Measurements from ENCODE around the gene MPRIP.
"Not testable (repeated sequence)": the region's sequence is repeated elsewhere in the genome, so short reads cannot be mapped to it uniquely, and the experiment has no call there.

Gene MPRIP

DNA sequence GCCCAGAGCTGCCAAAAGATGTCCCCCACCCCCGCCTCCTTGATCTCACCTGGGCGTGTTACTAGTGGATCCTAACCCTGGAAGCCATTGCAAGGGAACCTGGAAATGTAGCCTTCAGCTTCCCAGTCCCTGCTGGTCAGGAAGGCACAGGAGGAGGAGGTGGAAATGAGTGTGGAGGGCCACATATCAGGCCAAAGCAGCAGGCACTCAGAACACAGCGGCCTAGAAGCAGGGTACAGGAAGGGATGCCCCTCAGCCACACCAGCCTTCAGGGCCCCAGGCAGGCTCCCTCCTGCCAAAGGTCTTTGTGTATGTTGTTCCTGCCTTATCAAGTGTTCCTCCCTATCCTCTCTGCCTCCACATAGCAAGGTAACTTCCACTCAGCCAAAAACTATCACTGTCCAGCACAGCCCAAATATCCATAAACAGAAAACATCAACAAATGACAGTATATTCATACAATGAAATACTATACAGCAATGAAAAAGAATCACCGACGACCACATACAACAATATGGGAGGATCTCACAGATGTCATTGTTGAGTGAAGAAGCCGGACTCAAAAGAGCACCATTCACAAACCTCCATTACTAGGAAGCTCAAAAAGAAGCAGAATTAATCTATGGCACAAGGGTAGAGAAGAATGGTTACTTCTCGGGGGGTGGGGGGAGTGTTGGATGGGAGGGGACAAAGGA lies 42.2 kb upstream of the MPRIP start:
- no peaks in the 10 kb centered on the region for H3K79me1 ChIP-seq (ENCODE audit: low read length)
- H3K18ac ChIP-seq (ENCODE audit: low read length): no peak overlapping the region
- no peak overlapping the region for H3K4me2 ChIP-seq (ENCODE audit: low read length)
- no peak overlapping the region for H4K8ac ChIP-seq (ENCODE audit: low read depth, low read length)
- H3K27ac ChIP-seq (ENCODE audit: low read depth, low read length): no peak overlapping the region
- H2AK5ac ChIP-seq (ENCODE audit: low read length): no peak overlapping the region
- no peak overlapping the region for H4K5ac ChIP-seq (ENCODE audit: low read length)
- no peak overlapping the region for H3K23ac ChIP-seq (ENCODE audit: low read length)
- H2BK5ac ChIP-seq (ENCODE audit: low read length): no peak overlapping the region
- no peak overlapping the region for H3K56ac ChIP-seq (ENCODE audit: low read length)
- no peak overlapping the region for H3K4me3 ChIP-seq (ENCODE audit: low read length)
- H3K9ac ChIP-seq (ENCODE audit: low read length): no peak overlapping the region
- no peaks in the 10 kb centered on the region for H3K27me3 ChIP-seq (ENCODE audit: insufficient read depth, low read length, poor library complexity)
- DNase-seq: no peak
- H2BK120ac ChIP-seq (ENCODE audit: low read depth, low read length): no peak overlapping the region
- no peaks in the 10 kb centered on the region for H3K36me3 ChIP-seq (ENCODE audit: control insufficient read depth, insufficient read depth, low read length)
- no peaks in the 10 kb centered on the region for H3K79me2 ChIP-seq (ENCODE audit: control insufficient read depth, insufficient read depth, low read length)
- H2BK15ac ChIP-seq (replicated peaks; ENCODE audit: low read depth): no peak overlapping the region
- WGBS (ENCODE audit: extremely low coverage, insufficient coverage, low lambda C conversion rate): no CpG with 5 or more reads among the region's 7 CpGs
- H3K4ac ChIP-seq (ENCODE audit: low read depth, low read length): no peak overlapping the region
- H3K4me1 ChIP-seq (ENCODE audit: control insufficient read depth, low read depth, low read length): no peaks in the 10 kb centered on the region

DNA sequence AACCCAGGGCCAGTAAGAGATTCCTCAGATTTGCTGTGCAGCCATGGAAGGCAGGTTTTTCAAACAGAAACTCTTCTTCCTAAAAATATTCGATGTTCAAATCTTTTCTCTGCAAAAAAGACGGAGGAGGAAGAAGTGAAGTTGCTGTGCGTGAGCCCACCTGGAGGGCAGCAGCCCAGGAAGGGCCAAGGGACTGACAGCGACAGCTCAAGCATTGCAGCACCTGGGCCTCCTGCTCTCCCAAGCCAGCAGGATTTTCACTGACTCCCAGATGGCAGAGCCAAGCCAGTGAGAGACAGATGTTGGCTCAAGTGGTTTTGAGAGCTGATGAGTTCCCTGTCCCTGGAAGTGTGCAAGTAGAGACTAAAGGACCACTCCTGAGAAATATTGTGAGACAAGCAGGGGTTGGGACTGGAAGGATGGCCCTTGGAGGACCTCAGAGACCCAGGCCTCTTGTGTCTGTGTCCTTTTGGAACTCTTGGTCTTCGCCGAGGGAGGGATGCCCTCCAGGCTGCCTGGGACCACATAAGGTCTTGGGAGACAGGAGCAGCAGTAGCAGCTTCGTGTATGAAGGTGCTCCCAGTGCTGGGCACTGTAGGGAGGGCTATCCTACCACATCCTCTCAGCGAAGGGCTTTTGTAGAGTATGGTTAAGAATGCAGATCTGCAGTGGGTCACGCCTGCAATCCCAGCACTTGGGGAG lies 41.0 kb upstream of the MPRIP start:
- Histone ChIP-seq H3K27me3 (ENCODE audit: insufficient read depth, low read length, poor library complexity) (no peaks in the 10 kb centered on the region), H3K4me2 (ENCODE audit: low read length) (no peak overlapping the region), H2AK5ac (ENCODE audit: low read length) (no peak overlapping the region), H3K4me1 (ENCODE audit: control insufficient read depth, low read depth, low read length) (no peaks in the 10 kb centered on the region), H4K5ac (ENCODE audit: low read length) (no peak overlapping the region), H3K4me3 (ENCODE audit: low read length) (no peak overlapping the region), H3K23ac (ENCODE audit: low read length) (no peak overlapping the region), H2BK15ac (replicated peaks; ENCODE audit: low read depth) (no peak overlapping the region), H3K79me1 (ENCODE audit: low read length) (no peaks in the 10 kb centered on the region), H3K36me3 (ENCODE audit: control insufficient read depth, insufficient read depth, low read length) (no peaks in the 10 kb centered on the region), H2BK120ac (ENCODE audit: low read depth, low read length) (no peak overlapping the region), H3K18ac (ENCODE audit: low read length) (no peak overlapping the region), H3K56ac (ENCODE audit: low read length) (peak overlapping the region; percentile 40), H3K9ac (ENCODE audit: low read length) (no peak overlapping the region), H2BK5ac (ENCODE audit: low read length) (no peak overlapping the region), H3K4ac (ENCODE audit: low read depth, low read length) (no peak overlapping the region), H4K8ac (ENCODE audit: low read depth, low read length) (no peak overlapping the region), H3K27ac (ENCODE audit: low read depth, low read length) (no peak overlapping the region), H3K79me2 (ENCODE audit: control insufficient read depth, insufficient read depth, low read length) (no peaks in the 10 kb centered on the region)
- WGBS (ENCODE audit: extremely low coverage, insufficient coverage, low lambda C conversion rate): no CpG with 5 or more reads among the region's 9 CpGs
- no peak for DNase-seq

DNA sequence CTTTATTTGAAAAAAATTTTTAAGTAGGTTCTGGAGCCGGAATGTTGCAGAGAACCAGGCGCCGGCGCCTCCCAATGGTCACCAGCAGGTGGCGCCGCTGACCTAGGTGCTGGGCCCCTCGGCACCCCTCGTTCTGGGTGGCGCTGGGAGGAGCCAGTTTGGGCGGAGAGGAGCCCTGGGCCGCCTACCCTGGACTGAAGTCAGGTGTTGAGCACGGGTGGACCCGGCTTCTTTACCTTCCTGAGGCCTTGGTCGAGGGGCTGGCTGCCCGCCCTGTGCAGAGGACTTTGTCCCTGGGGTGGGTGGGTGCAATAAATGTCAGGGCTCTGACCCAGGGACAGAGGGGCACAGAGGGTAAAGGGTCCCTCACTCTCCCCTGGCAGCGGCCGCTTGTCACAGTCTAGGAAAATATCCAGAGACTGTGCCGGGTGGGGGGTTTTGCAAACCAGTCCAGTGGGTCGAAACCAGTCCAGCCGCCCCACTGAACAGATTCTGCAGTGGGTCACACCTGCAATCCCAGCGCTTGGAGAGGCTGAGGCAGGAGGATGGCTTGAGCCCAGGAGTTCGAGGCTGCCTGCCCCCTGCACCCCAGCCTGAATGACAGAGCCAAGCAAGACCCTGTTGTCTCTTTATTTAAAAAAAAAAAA lies 40.3 kb upstream of the MPRIP start:
- H3K27ac ChIP-seq (ENCODE audit: low read depth, low read length): no peak overlapping the region
- no peaks in the 10 kb centered on the region for H3K79me2 ChIP-seq (ENCODE audit: control insufficient read depth, insufficient read depth, low read length)
- H3K4me1 ChIP-seq (ENCODE audit: control insufficient read depth, low read depth, low read length): no peaks in the 10 kb centered on the region
- no peak overlapping the region for H3K4ac ChIP-seq (ENCODE audit: low read depth, low read length)
- no CpG with 5 or more reads among the region's 22 CpGs for WGBS (ENCODE audit: extremely low coverage, insufficient coverage, low lambda C conversion rate)
- H3K56ac ChIP-seq (ENCODE audit: low read length): no peak overlapping the region
- H2BK15ac ChIP-seq (replicated peaks; ENCODE audit: low read depth): no peak overlapping the region
- H3K4me3 ChIP-seq (ENCODE audit: low read length): no peak overlapping the region
- peak; percentile 74 for DNase-seq
- H3K36me3 ChIP-seq (ENCODE audit: control insufficient read depth, insufficient read depth, low read length): no peaks in the 10 kb centered on the region
- H2AK5ac ChIP-seq (ENCODE audit: low read length): no peak overlapping the region
- H3K27me3 ChIP-seq (ENCODE audit: insufficient read depth, low read length, poor library complexity): no peaks in the 10 kb centered on the region
- H3K79me1 ChIP-seq (ENCODE audit: low read length): no peaks in the 10 kb centered on the region
- no peak overlapping the region for H3K23ac ChIP-seq (ENCODE audit: low read length)
- no peak overlapping the region for H3K4me2 ChIP-seq (ENCODE audit: low read length)
- H3K18ac ChIP-seq (ENCODE audit: low read length): no peak overlapping the region
- no peak overlapping the region for H4K5ac ChIP-seq (ENCODE audit: low read length)
- no peak overlapping the region for H4K8ac ChIP-seq (ENCODE audit: low read depth, low read length)
- H3K9ac ChIP-seq (ENCODE audit: low read length): no peak overlapping the region
- H2BK120ac ChIP-seq (ENCODE audit: low read depth, low read length): no peak overlapping the region
- no peak overlapping the region for H2BK5ac ChIP-seq (ENCODE audit: low read length)

DNA sequence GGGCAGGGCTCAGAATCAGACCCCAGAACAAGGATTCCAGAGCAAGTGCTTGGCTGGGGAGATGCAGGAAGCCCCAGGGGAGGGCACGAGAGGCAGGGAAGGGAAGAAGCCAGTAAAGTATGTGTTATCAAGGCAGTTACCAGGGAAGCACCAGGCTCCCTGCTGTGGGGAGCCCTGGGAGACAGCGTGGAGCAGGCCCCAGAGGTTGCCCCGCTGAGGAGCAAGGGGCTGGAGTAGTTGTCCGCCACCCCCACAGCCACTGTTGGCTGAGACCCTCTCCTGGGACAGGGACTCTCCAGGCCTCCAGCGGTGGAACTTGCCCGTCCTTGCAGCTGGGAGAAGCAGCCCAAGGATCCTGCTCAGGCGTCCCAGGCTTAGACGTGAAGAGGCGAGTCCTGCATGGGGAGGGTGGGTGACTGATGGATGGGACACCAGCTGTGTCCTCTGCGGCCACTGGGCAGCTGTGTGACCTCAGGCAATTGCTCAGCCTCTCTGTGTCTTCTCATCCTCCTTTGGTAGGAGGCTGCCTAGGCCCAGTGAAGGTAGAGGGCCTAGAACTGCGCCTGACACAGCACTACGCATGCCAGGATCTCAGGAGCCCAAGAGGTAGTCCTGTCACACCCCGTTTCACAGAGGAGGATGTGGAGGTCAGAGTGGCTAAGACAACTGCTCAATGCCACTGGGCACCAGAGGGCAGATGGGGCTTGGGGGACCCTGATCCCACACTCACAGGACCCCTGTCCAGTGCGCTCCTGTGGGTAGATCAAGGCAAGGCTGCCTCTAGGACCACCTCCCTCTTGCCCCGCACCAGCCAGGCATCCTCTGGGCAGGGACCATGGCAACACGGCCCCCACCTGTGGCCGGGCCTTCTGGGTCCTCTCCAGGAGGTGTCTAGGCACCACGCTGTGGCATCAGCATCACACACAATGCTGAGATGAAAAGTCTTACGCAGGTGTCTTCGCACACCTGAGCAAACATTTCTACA lies 39.2 kb upstream of the MPRIP start:
- not testable (repeated sequence) for H3K9ac ChIP-seq (ENCODE audit: low read length); H4K5ac ChIP-seq (ENCODE audit: low read length); H3K56ac ChIP-seq (ENCODE audit: low read length); H3K4ac ChIP-seq (ENCODE audit: low read depth, low read length); H3K27ac ChIP-seq (ENCODE audit: low read depth, low read length); H3K4me3 ChIP-seq (ENCODE audit: low read length); H3K23ac ChIP-seq (ENCODE audit: low read length); H3K4me2 ChIP-seq (ENCODE audit: low read length); H3K18ac ChIP-seq (ENCODE audit: low read length); H2BK120ac ChIP-seq (ENCODE audit: low read depth, low read length); H2AK5ac ChIP-seq (ENCODE audit: low read length); H2BK15ac ChIP-seq (replicated peaks; ENCODE audit: low read depth); H3K4me1 ChIP-seq (ENCODE audit: control insufficient read depth, low read depth, low read length); H3K79me2 ChIP-seq (ENCODE audit: control insufficient read depth, insufficient read depth, low read length); H2BK5ac ChIP-seq (ENCODE audit: low read length); H4K8ac ChIP-seq (ENCODE audit: low read depth, low read length); H3K36me3 ChIP-seq (ENCODE audit: control insufficient read depth, insufficient read depth, low read length); H3K27me3 ChIP-seq (ENCODE audit: insufficient read depth, low read length, poor library complexity); H3K79me1 ChIP-seq (ENCODE audit: low read length)
- WGBS (ENCODE audit: extremely low coverage, insufficient coverage, low lambda C conversion rate): no CpG with 5 or more reads among the region's 20 CpGs
- DNase-seq: peak; percentile 21

DNA sequence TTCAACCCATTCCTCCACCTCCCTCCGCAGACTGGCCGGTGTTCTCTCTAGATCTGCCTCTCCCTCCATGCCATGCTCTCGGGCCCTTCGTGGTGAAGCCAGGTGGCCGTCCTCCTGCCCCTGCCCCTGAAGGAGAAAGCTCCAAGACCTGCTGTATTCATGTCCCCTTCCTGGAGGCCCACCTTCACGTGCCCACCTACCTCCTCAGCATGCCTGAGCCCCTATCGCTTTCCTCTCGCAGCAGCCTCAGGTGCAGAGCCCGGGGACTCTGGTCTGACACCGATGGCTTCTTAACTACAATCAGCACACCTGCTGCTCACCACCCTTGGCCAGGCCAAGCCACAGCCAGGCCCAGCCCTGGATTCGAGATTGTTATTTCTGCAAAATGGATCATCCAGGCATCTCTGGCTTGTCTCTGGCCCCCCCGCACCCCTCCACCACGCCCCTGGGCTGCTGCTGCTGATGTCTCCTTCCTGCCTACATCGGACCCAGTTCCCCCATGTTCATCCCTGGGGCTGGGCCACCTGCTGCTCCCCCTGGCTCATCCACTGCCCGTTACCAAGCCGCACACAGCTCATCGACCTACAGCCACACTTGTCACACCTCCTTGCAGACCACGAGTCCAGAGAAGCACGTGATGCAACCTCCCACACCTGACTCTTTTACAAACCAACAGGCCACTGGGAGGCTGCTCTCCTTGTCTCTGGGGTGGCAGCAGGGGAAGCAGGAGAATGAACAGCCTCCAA lies 37.8 kb upstream of the MPRIP start:
- Histone ChIP-seq H3K23ac (ENCODE audit: low read length) (no peak overlapping the region), H2AK5ac (ENCODE audit: low read length) (no peak overlapping the region), H2BK15ac (replicated peaks; ENCODE audit: low read depth) (no peak overlapping the region), H2BK120ac (ENCODE audit: low read depth, low read length) (no peak overlapping the region), H3K27ac (ENCODE audit: low read depth, low read length) (no peak overlapping the region), H3K79me2 (ENCODE audit: control insufficient read depth, insufficient read depth, low read length) (no peaks in the 10 kb centered on the region), H3K4me2 (ENCODE audit: low read length) (no peak overlapping the region), H3K4me3 (ENCODE audit: low read length) (no peak overlapping the region), H3K79me1 (ENCODE audit: low read length) (no peaks in the 10 kb centered on the region), H4K5ac (ENCODE audit: low read length) (no peak overlapping the region), H3K4me1 (ENCODE audit: control insufficient read depth, low read depth, low read length) (no peaks in the 10 kb centered on the region), H2BK5ac (ENCODE audit: low read length) (no peak overlapping the region), H3K18ac (ENCODE audit: low read length) (no peak overlapping the region), H4K8ac (ENCODE audit: low read depth, low read length) (no peak overlapping the region), H3K9ac (ENCODE audit: low read length) (no peak overlapping the region), H3K36me3 (ENCODE audit: control insufficient read depth, insufficient read depth, low read length) (no peaks in the 10 kb centered on the region), H3K4ac (ENCODE audit: low read depth, low read length) (no peak overlapping the region), H3K56ac (ENCODE audit: low read length) (no peak overlapping the region), H3K27me3 (ENCODE audit: insufficient read depth, low read length, poor library complexity) (no peaks in the 10 kb centered on the region)
- DNase-seq: no peak
- WGBS (ENCODE audit: extremely low coverage, insufficient coverage, low lambda C conversion rate): no CpG with 5 or more reads among the region's 19 CpGs
